Left ventricle myocardium inferior (tissue), 1 donor: ENCODE results near the gene CYTIP. TPM values are rescaled to one million over a fixed set of nuclear protein-coding genes. Genes with fewer than 3 reads are reported as not detected.
A peak's percentile ranks its signal among the peaks of the same experiment; 100 is the strongest.

Source experiments
- DNase-seq: peaks from one replicate; pipeline ENCODE4 v3.0.0-alpha.2; 2020
- H3K27ac ChIP-seq: fragments of 200-600 bp; replicated peaks from 2 replicates; pipeline ENCODE4 v1.8.0; 2021
- H3K27me3 ChIP-seq: fragments of 200-600 bp; 2 replicates; pipeline ENCODE4 v1.8.0; 2021; ENCODE audit warnings: low read depth
- H3K36me3 ChIP-seq: fragments of 200-600 bp; 2 replicates; pipeline ENCODE4 v1.8.0; 2021
- H3K4me1 ChIP-seq: fragments of 200-600 bp; 2 replicates; pipeline ENCODE4 v1.8.0; 2021
- H3K4me3 ChIP-seq: fragments of 200-600 bp; 2 replicates; pipeline ENCODE4 v1.8.0; 2021; ENCODE audit warnings: mild to moderate bottlenecking, moderate library complexity
- H3K9me3 ChIP-seq: fragments of 200-600 bp; replicated peaks from 2 replicates; pipeline ENCODE4 v1.8.0; 2021
- intact Hi-C: fragments of 100-400 bp; cut with micrococcal nuclease; formaldehyde crosslinking; loops from one replicate; pipeline ENCODE4 v1.11.0; 2022
- long read RNA-seq: library from polyadenylated mRNA; unstranded; transcript quantifications from one replicate; pipeline ENCODE4 v2.0.0, GENCODE V29; 2021
- total RNA-seq: library from RNA; stranded (reverse); fragmentation: NEBNext Ultra II Directional; extraction: Animal tissue kit (Norgen Biotek cat#: 25700); gene quantifications from one replicate; pipeline ENCODE4 v1.2.1, GENCODE V29; 2021
- TF ChIP-seq, protein P1 (sequence below): fragments of 200-600 bp; IDR thresholded peaks from 2 replicates; pipeline ENCODE4 v1.8.0; 2021; ENCODE audit warnings: antibody characterized with exemption, mild to moderate bottlenecking, borderline replicate concordance
- donor health status: DM: no; HTN: yes; CAD: no; lungs with severe emphysema.

CYTIP gene
- total RNA-seq = 0.82 TPM
- long read RNA-seq, partial matches to known transcripts = 0 of 2 reads
- long read RNA-seq, other reads (novel, unspliced or antisense) = 0 of 2 reads

DNA sequence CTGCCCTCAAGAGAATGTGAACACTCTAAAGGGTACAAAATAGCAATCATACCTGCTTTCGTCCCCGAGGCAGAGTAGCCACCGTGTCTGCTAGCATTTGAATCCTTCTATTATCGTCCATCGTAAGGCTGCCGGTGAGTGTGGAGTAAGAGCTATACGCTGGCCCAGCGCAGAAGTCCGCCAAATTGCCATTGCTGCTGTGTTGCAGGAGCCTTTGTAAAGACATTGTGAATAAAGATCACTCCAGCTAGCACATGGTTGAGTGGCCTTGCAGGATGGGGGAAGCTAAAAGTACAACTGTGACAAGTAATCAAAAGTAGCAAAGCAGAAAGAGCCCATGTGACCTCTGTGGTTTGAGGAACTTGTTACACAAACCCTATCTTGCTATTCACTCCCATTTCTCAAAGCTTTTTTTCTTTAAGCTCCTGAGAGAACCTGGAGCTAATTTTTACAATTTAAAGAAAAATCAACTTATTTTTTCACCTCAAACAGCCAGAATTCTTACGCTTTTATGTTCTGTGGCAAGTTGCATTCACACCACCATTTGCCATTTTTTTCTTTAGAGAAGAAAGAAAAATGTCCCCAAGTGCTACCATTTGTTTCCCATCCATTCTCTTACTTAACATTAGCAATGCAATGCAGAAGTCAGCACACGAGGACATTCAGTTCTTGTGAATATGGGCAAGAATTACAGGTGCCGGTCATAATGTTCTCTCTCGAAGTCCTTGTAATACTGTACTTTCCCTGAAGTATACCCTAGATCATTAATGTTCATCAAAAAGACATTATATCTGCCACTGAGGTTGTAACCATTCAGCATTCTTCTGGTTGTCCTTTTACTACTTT, at the start of gene CYTIP:
TSS of gene CYTIP (minus strand) at position 295 of the 846 bp plus-strand sequence. CDS start at position 226, 69 bp downstream.
- Histone ChIP-seq H3K36me3 (no peaks in the 10 kb centered on the region), H3K4me3 (peak within 1 kb of the TSS; percentile 36), H3K27me3 (no peaks in the 10 kb centered on the region), H3K27ac (peak within 1 kb of the TSS; percentile 14), H3K9me3 (no peaks in the 10 kb centered on the region), H3K4me1 (peaks cover 18% of the 10 kb centered on the region)
- TF ChIP-seq, protein P1, sequence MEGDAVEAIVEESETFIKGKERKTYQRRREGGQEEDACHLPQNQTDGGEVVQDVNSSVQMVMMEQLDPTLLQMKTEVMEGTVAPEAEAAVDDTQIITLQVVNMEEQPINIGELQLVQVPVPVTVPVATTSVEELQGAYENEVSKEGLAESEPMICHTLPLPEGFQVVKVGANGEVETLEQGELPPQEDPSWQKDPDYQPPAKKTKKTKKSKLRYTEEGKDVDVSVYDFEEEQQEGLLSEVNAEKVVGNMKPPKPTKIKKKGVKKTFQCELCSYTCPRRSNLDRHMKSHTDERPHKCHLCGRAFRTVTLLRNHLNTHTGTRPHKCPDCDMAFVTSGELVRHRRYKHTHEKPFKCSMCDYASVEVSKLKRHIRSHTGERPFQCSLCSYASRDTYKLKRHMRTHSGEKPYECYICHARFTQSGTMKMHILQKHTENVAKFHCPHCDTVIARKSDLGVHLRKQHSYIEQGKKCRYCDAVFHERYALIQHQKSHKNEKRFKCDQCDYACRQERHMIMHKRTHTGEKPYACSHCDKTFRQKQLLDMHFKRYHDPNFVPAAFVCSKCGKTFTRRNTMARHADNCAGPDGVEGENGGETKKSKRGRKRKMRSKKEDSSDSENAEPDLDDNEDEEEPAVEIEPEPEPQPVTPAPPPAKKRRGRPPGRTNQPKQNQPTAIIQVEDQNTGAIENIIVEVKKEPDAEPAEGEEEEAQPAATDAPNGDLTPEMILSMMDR = no peak
- no peak for DNase-seq
- intact Hi-C loops = no loop called here

DNA sequence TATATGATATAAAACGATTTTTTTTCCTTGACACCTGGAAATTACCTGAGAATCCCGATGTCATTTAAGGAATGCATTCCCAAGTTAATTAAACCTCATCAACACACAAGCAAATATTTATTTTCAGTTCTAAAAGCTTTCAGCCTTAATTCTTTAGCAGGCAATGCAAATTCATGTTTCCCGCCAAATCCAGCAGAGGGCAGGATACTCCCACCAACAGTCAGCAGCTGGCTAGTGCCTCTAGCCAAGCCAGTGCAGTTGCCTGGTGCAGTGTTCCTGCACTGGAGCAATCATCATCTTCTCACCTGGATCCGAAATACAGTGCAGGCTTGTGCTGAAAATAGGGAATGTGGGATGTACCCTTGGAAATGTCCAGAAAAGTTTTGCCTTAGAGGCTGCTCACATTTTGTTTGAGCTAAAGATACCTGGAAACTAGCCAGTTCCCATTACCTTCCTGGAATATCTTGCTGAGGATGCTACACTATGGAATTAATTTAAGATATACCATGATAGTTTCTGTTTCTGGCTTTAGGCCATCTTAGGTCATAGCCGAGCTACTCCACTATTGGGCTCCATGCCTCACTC, 48.4 kb upstream of the CYTIP start:
- intact Hi-C loops = loop anchor here (10.0 kb wide), 2 partner anchors 167 to 513 kb away; partner anchors contain the start of gene ERMN
- H3K27ac ChIP-seq = no peak overlapping the region
- no peaks in the 10 kb centered on the region for H3K9me3 ChIP-seq
- peak; percentile 41 for DNase-seq
- TF ChIP-seq, protein P1 = peak; percentile 76
- H3K27me3 ChIP-seq = no peaks in the 10 kb centered on the region
- no peaks in the 10 kb centered on the region for H3K36me3 ChIP-seq
- no peaks in the 10 kb centered on the region for H3K4me1 ChIP-seq
- H3K4me3 ChIP-seq = no peak overlapping the region

GRCh38 chr2:157489983-157490382, 46.1 kb upstream of the CYTIP start:
- H3K27ac ChIP-seq = no peak overlapping the region
- no peaks in the 10 kb centered on the region for H3K4me1 ChIP-seq
- no peak overlapping the region for H3K4me3 ChIP-seq
- no peaks in the 10 kb centered on the region for H3K36me3 ChIP-seq
- no peaks in the 10 kb centered on the region for H3K9me3 ChIP-seq
- TF ChIP-seq, protein P1 = no peak
- intact Hi-C loops = loop anchor here (10.0 kb wide), 2 partner anchors 165 to 515 kb away; partner anchors contain the start of gene ERMN
- no peak for DNase-seq
- H3K27me3 ChIP-seq = no peaks in the 10 kb centered on the region

- no peaks in the 10 kb centered on the region for H3K4me1 ChIP-seq
Observed at GRCh38 chr2:157488877-157489276, 45.0 kb upstream of the CYTIP start.

DNA sequence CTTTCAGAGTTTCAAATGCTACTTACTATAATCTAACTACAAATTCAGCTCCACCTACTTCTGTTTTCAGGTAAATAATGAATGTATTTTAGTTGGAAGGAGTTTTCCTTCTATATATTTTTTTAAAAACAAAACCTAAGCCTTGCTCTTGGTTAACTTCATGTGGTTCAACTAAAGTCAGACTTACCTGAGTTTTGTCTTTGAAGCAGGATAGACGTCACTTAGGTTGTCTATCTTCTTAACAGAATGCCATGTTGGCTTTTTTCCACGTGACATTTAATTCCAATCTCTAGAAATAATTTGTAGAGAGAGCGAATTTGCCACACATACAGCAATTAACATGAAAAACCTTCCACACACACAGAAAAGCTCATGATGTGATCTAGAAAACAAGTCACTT, 43.9 kb upstream of the CYTIP start:
- no peaks in the 10 kb centered on the region for H3K9me3 ChIP-seq
- DNase-seq = no peak
- no peaks in the 10 kb centered on the region for H3K27me3 ChIP-seq
- H3K27ac ChIP-seq = no peak overlapping the region
- H3K4me3 ChIP-seq = no peak overlapping the region
- no peaks in the 10 kb centered on the region for H3K4me1 ChIP-seq
- intact Hi-C loops = no loop called here
- TF ChIP-seq, protein P1 = no peak
- H3K36me3 ChIP-seq = no peaks in the 10 kb centered on the region

More at GRCh38 chr2:157488877-157489276, 45.0 kb upstream of the CYTIP start:
- Histone ChIP-seq H3K27me3 (no peaks in the 10 kb centered on the region), H3K4me3 (no peak overlapping the region), H3K36me3 (no peaks in the 10 kb centered on the region), H3K9me3 (no peaks in the 10 kb centered on the region), H3K27ac (no peak overlapping the region)
- TF ChIP-seq, protein P1 = no peak
- intact Hi-C loops = no loop called here
- DNase-seq = no peak
